Activated T-helper 17 cell treated with anti-CD3 and anti-CD28 coated beads, Interleukin-2, amount 50 U/mL, for 72 hours (primary cell): ENCODE measurements around the gene ZKSCAN2. TPM values are rescaled to one million over a fixed set of nuclear protein-coding genes. Genes with fewer than 3 reads are reported as not detected.
A peak's percentile ranks its signal among the peaks of the same experiment; 100 is the strongest.

Experiments
- ATAC-seq: fragments of 150-1000 bp; cut with Tn5 transposase; replicated peaks from 2 replicates; pipeline ENCODE4 v1.10.0; 2021; ENCODE audit warnings: mild to moderate bottlenecking, moderate library complexity
- H3K27ac Mint-ChIP-seq: one replicate; pipeline ENCODE4 v1.8.0; 2022; ENCODE audit warnings: mixed read lengths
- H3K27me3 Mint-ChIP-seq: one replicate; pipeline ENCODE4 v1.8.0; 2022; ENCODE audit warnings: mixed read lengths
- H3K36me3 Mint-ChIP-seq: one replicate; pipeline ENCODE4 v1.8.0; 2022; ENCODE audit warnings: low read depth, mild to moderate bottlenecking, mixed read lengths
- H3K4me1 Mint-ChIP-seq: one replicate; pipeline ENCODE4 v1.8.0; 2022; ENCODE audit warnings: mixed read lengths
- H3K4me3 Mint-ChIP-seq: one replicate; pipeline ENCODE4 v1.8.0; 2022; ENCODE audit warnings: mild to moderate bottlenecking, mixed read lengths
- H3K9me3 Mint-ChIP-seq: one replicate; pipeline ENCODE4 v1.8.0; 2022; ENCODE audit warnings: mixed read lengths
- total RNA-seq, 2 donors: library from RNA; stranded (reverse); gene quantifications; one replicate each; pipeline ENCODE4 v1.2.3, GENCODE V29; 2022

Gene ZKSCAN2
- 1 to 10 TPM; 3.7 to 5.9 TPM for total RNA-seq

- peak; percentile 92 for ATAC-seq
- Mint-ChIP-seq H3K4me1 (peaks cover 36% of the 10 kb centered on the region), H3K27me3 (no peaks in the 10 kb centered on the region), H3K27ac (peak within 1 kb of the TSS; percentile 96), H3K4me3 (peak within 1 kb of the TSS; percentile 97), H3K36me3 (peaks cover 50% of the 10 kb centered on the region), H3K9me3 (no peaks in the 10 kb centered on the region)
These were observed at the start of gene ZKSCAN2 for GRCh38 chr16:25257470-25257955. Gene ZKSCAN2, minus strand, starts transcription at chr16:25257845. Its CDS starts 718 bp downstream, at chr16:25257127.

GRCh38 chr16:25299792-25300590 is 42.3 kb upstream of the ZKSCAN2 start:
- ATAC-seq = no peak
- no peak overlapping the region for H3K4me3 Mint-ChIP-seq
- peaks cover 6% of the 10 kb centered on the region for H3K4me1 Mint-ChIP-seq
- H3K27me3 Mint-ChIP-seq = no peaks in the 10 kb centered on the region
- no peak overlapping the region for H3K27ac Mint-ChIP-seq
- no peaks in the 10 kb centered on the region for H3K36me3 Mint-ChIP-seq
- no peaks in the 10 kb centered on the region for H3K9me3 Mint-ChIP-seq

GRCh38 chr16:25298165-25298872 is 40.7 kb upstream of the ZKSCAN2 start:
- Mint-ChIP-seq H3K27me3 (no peaks in the 10 kb centered on the region), H3K4me1 (peaks cover 6% of the 10 kb centered on the region), H3K27ac (no peak overlapping the region), H3K9me3 (no peaks in the 10 kb centered on the region), H3K4me3 (no peak overlapping the region), H3K36me3 (no peaks in the 10 kb centered on the region)
- no peak for ATAC-seq

- Mint-ChIP-seq H3K9me3 (no peaks in the 10 kb centered on the region), H3K27me3 (no peaks in the 10 kb centered on the region), H3K4me1 (peaks cover 6% of the 10 kb centered on the region), H3K27ac (no peak overlapping the region), H3K4me3 (no peak overlapping the region), H3K36me3 (no peaks in the 10 kb centered on the region)
- no peak for ATAC-seq
These were observed 39.6 kb upstream of the ZKSCAN2 start for GRCh38 chr16:25297151-25297787.

GRCh38 chr16:25291580-25291979 is 33.9 kb upstream of the ZKSCAN2 start:
- no peak for ATAC-seq
- no peaks in the 10 kb centered on the region for H3K36me3 Mint-ChIP-seq
- no peaks in the 10 kb centered on the region for H3K27me3 Mint-ChIP-seq
- H3K4me1 Mint-ChIP-seq = no peaks in the 10 kb centered on the region
- H3K27ac Mint-ChIP-seq = no peak overlapping the region
- no peak overlapping the region for H3K4me3 Mint-ChIP-seq
- H3K9me3 Mint-ChIP-seq = no peaks in the 10 kb centered on the region

GRCh38 chr16:25289466-25289865 is 31.8 kb upstream of the ZKSCAN2 start:
- Mint-ChIP-seq H3K27ac (no peak overlapping the region), H3K36me3 (no peaks in the 10 kb centered on the region), H3K9me3 (no peaks in the 10 kb centered on the region), H3K4me3 (no peak overlapping the region), H3K27me3 (no peaks in the 10 kb centered on the region), H3K4me1 (no peaks in the 10 kb centered on the region)
- no peak for ATAC-seq

- H3K36me3 Mint-ChIP-seq = no peaks in the 10 kb centered on the region
- no peaks in the 10 kb centered on the region for H3K27me3 Mint-ChIP-seq
- no peaks in the 10 kb centered on the region for H3K9me3 Mint-ChIP-seq
- H3K4me1 Mint-ChIP-seq = no peaks in the 10 kb centered on the region
- no peak for ATAC-seq
- H3K4me3 Mint-ChIP-seq = no peak overlapping the region
- no peak overlapping the region for H3K27ac Mint-ChIP-seq
These were observed 21.8 kb upstream of the ZKSCAN2 start for GRCh38 chr16:25279491-25279890.

GRCh38 chr16:25271421-25271820 is 13.8 kb upstream of the ZKSCAN2 start:
- Mint-ChIP-seq H3K9me3 (no peaks in the 10 kb centered on the region), H3K27me3 (no peaks in the 10 kb centered on the region), H3K4me1 (peaks cover 13% of the 10 kb centered on the region), H3K4me3 (no peak overlapping the region), H3K36me3 (peaks cover 3% of the 10 kb centered on the region), H3K27ac (no peak overlapping the region)
- ATAC-seq = no peak

- H3K4me1 Mint-ChIP-seq = peaks cover 20% of the 10 kb centered on the region
- peaks cover 12% of the 10 kb centered on the region for H3K36me3 Mint-ChIP-seq
- no peak overlapping the region for H3K27ac Mint-ChIP-seq
- ATAC-seq = no peak
- H3K27me3 Mint-ChIP-seq = no peaks in the 10 kb centered on the region
- no peaks in the 10 kb centered on the region for H3K9me3 Mint-ChIP-seq
- H3K4me3 Mint-ChIP-seq = no peak overlapping the region
These were observed 12.9 kb upstream of the ZKSCAN2 start for GRCh38 chr16:25270577-25270976.

- no peak for ATAC-seq
- Mint-ChIP-seq H3K27me3 (no peaks in the 10 kb centered on the region), H3K9me3 (no peaks in the 10 kb centered on the region), H3K36me3 (peaks cover 15% of the 10 kb centered on the region), H3K4me1 (peaks cover 20% of the 10 kb centered on the region), H3K4me3 (no peak overlapping the region), H3K27ac (peak overlapping the region; percentile 5)
These were observed 12.2 kb upstream of the ZKSCAN2 start for GRCh38 chr16:25269879-25270278.

- Mint-ChIP-seq H3K4me1 (peaks cover 27% of the 10 kb centered on the region), H3K9me3 (no peaks in the 10 kb centered on the region), H3K27ac (no peak overlapping the region), H3K36me3 (peaks cover 43% of the 10 kb centered on the region), H3K4me3 (no peak overlapping the region), H3K27me3 (no peaks in the 10 kb centered on the region)
- ATAC-seq = no peak
These were observed 8.3 kb upstream of the ZKSCAN2 start for GRCh38 chr16:25265968-25266367.

- Mint-ChIP-seq H3K36me3 (peaks cover 50% of the 10 kb centered on the region), H3K4me3 (no peak overlapping the region), H3K27me3 (no peaks in the 10 kb centered on the region), H3K4me1 (peaks cover 22% of the 10 kb centered on the region), H3K9me3 (no peaks in the 10 kb centered on the region), H3K27ac (no peak overlapping the region)
- no peak for ATAC-seq
These were observed 7.0 kb upstream of the ZKSCAN2 start for GRCh38 chr16:25264597-25264996.

GRCh38 chr16:25260416-25260815 is 2.8 kb upstream of the ZKSCAN2 start:
- Mint-ChIP-seq H3K4me1 (peaks cover 32% of the 10 kb centered on the region), H3K36me3 (peaks cover 60% of the 10 kb centered on the region), H3K4me3 (peak overlapping the region; percentile 97), H3K27ac (peak overlapping the region; percentile 50), H3K27me3 (no peaks in the 10 kb centered on the region), H3K9me3 (no peaks in the 10 kb centered on the region)
- ATAC-seq = no peak

GRCh38 chr16:25258861-25259179 is 1.2 kb upstream of the ZKSCAN2 start:
- Mint-ChIP-seq H3K27ac (peak overlapping the region; percentile 96), H3K36me3 (peaks cover 62% of the 10 kb centered on the region), H3K27me3 (no peaks in the 10 kb centered on the region), H3K4me1 (peaks cover 27% of the 10 kb centered on the region), H3K4me3 (peak overlapping the region; percentile 97), H3K9me3 (no peaks in the 10 kb centered on the region)
- no peak for ATAC-seq
